ENCODE results near the gene CEP112. TPM values are rescaled to one million over a fixed set of nuclear protein-coding genes. Genes with fewer than 3 reads are reported as not detected.

Gene CEP112
- total and polyA plus RNA-seq, 2 of the 4 experiments (the other 2 are of a cell fraction), result 2.5 to 5.6 TPM

- H2AFZ ChIP-seq (replicated peaks; ENCODE audit: low read length, poor library complexity), result no peak overlapping the region
- no peaks in the 10 kb centered on the region for H4K20me1 ChIP-seq (ENCODE audit: insufficient read depth, low read length)
- H2BK15ac ChIP-seq (ENCODE audit: low read depth, low read length), result no peak overlapping the region
- no peak for ATAC-seq (ENCODE audit: low read depth)
- no peak overlapping the region for H3K18ac ChIP-seq (ENCODE audit: low read depth, low read length)
- H3K56ac ChIP-seq (ENCODE audit: extremely low read depth, insufficient read depth, low read length), result no peak overlapping the region
- no peak overlapping the region for H4K8ac ChIP-seq (ENCODE audit: low read depth in 2 of 2, low read length in 2 of 2)
- ChIA-PET CTCF (no interaction called here), POLR2A (ENCODE audit: unreplicated experiment) (no interaction called here)
- H4K5ac ChIP-seq (ENCODE audit: low read depth, low read length), result no peak overlapping the region
- no peaks in the 10 kb centered on the region for H3K27me3 ChIP-seq (ENCODE audit: control insufficient read depth, insufficient read depth, low read length)
- BruUV-seq (replicated peaks), result no TSS peak
- no peak overlapping the region for H3K9ac ChIP-seq (ENCODE audit: low read depth, low read length)
- no peak overlapping the region for H2AK5ac ChIP-seq (ENCODE audit: low read depth, low read length)
- H2BK120ac ChIP-seq (ENCODE audit: low read depth, low read length), result no peak overlapping the region
- no peak for DNase-seq
- H3K4ac ChIP-seq (ENCODE audit: low read depth, low read length), result no peak overlapping the region
- no peaks in the 10 kb centered on the region for H3K9me3 ChIP-seq (ENCODE audit: control insufficient read depth, insufficient read depth, low read length)
- no peak overlapping the region for H3K14ac ChIP-seq (replicated peaks; ENCODE audit: low read depth, low read length)
- no peak overlapping the region for H4K91ac ChIP-seq (ENCODE audit: insufficient read depth, low read depth, low read length)
- no peaks in the 10 kb centered on the region for H3K79me1 ChIP-seq (ENCODE audit: low read depth in 1 of 2, low read length in 2 of 2)
- H3K4me1 ChIP-seq (ENCODE audit: control insufficient read depth, insufficient read depth, low read length), result no peaks in the 10 kb centered on the region
- H3K4me2 ChIP-seq (ENCODE audit: low read depth, low read length), result no peak overlapping the region
- no peak overlapping the region for H2BK5ac ChIP-seq (ENCODE audit: low read depth, low read length, poor library complexity, severe bottlenecking)
- WGBS, 2 experiments (ENCODE audit: extremely low coverage in 2 of 2, insufficient read length in 1 of 2), result 100% methylated on average over 1 of the region's 9 CpGs; no CpG with 5 or more reads in 1 of the 2 experiments
- H3K23ac ChIP-seq (ENCODE audit: low read depth, low read length), result no peak overlapping the region
- in situ Hi-C loops (cut with MboI; ENCODE audit: low sequenced_read_pairs), result no loop called here
- H3K36me3 ChIP-seq (ENCODE audit: control insufficient read depth, insufficient read depth, low read length), result no peaks in the 10 kb centered on the region
- intact Hi-C loops (cut with micrococcal nuclease), result no loop called here
- dilution Hi-C loops (cut with HindIII; ENCODE audit: low sequenced_read_pairs, unreplicated experiment), result no loop called here
- H3K4me3 ChIP-seq (ENCODE audit: insufficient read depth, low read depth, low read length), result no peak overlapping the region
- no peak overlapping the region for H3K27ac ChIP-seq (ENCODE audit: insufficient read depth, low read length)
- no peak overlapping the region for H2BK20ac ChIP-seq (ENCODE audit: low read depth, low read length)
- H3K9me1 ChIP-seq (ENCODE audit: insufficient read depth, low read length), result no peaks in the 10 kb centered on the region
- H2AK9ac ChIP-seq (replicated peaks; ENCODE audit: low read depth, low read length, poor library complexity), result no peak overlapping the region
- TF ChIP-seq FOS (IDR thresholded peaks at IDR 0.05; ENCODE audit: low read depth, low read length) (no peak), POLR2A (IDR thresholded peaks at IDR 0.05; ENCODE audit: low read depth, low read length) (no peak), NFE2L2 (IDR thresholded peaks at IDR 0.05; ENCODE audit: low read depth, low read length) (no peak), RAD21 (IDR thresholded peaks at IDR 0.05; ENCODE audit: low read length) (no peak), MAFK (IDR thresholded peaks at IDR 0.05; ENCODE audit: low read depth, low read length) (no peak), CTCF (conservative IDR thresholded peaks at IDR 0.05; ENCODE audit: low read depth, low read length) (no peak), MAZ (IDR thresholded peaks at IDR 0.05; ENCODE audit: borderline replicate concordance, low read depth, low read length) (no peak), RFX5 (IDR thresholded peaks at IDR 0.05; ENCODE audit: low read depth, low read length) (no peak), MXI1 (IDR thresholded peaks at IDR 0.05; ENCODE audit: borderline replicate concordance, low read depth, low read length) (no peak), CHD1 (IDR thresholded peaks at IDR 0.05; ENCODE audit: low read depth, low read length) (no peak), ELK1 (IDR thresholded peaks at IDR 0.05; ENCODE audit: borderline replicate concordance, low read depth, low read length) (no peak), USF2 (IDR thresholded peaks at IDR 0.05; ENCODE audit: low read depth, low read length) (no peak), CEBPB (IDR thresholded peaks at IDR 0.05; ENCODE audit: low read depth, low read length) (no peak), RCOR1 (IDR thresholded peaks at IDR 0.05; ENCODE audit: insufficient replicate concordance, low read length) (no peak), BHLHE40 (IDR thresholded peaks at IDR 0.05; ENCODE audit: low read depth, low read length) (no peak)
Observed at GRCh38 chr17:65712383-65713267, 479.3 kb downstream of the CEP112 start.

All from IMR-90 (cell line).